Activated CD4-positive, alpha-beta T cell treated with anti-CD3 and anti-CD28 coated beads, Interleukin-2, amount 50 U/mL, for 1 hour (primary cell): ENCODE data around the gene DHX35.

Experiments
- DNase-seq: peaks from one replicate; pipeline ENCODE4 v3.0.0-alpha.2; 2020

Gene DHX35

GRCh38 chr20:38962044-38962927 lies at the start of gene DHX35:
Gene DHX35, plus strand, starts transcription at chr20:38962344. Its CDS starts 24 bp downstream, at chr20:38962368.
- peak; percentile 99 for DNase-seq

GRCh38 chr20:38915355-38915754 lies 46.8 kb upstream of the DHX35 start:
- DNase-seq, result no peak

DNA sequence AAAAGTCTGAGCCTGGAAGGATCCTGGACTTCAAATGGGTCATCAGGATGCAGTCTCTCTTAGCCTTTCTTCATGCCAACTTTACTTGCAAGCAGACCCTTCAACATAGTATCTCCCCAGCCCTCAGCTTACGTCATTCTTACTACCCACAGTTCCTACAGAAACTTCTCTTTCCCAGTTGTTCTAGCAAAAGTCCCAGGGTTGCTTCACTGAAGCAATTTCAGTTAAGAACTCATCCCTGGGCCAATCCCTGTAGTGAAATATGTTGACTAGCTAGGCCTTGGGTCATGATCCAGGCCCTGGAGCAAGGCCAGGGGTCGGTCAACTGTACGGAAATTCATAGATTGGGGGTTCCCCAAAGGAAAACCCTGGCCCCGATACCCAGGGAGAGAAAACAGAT lies 44.5 kb upstream of the DHX35 start:
- no peak for DNase-seq

- no peak for DNase-seq
Measured at GRCh38 chr20:38918172-38918571, 44.0 kb upstream of the DHX35 start.

GRCh38 chr20:38919683-38920082 lies 42.5 kb upstream of the DHX35 start:
- no peak for DNase-seq

GRCh38 chr20:38920411-38920810 lies 41.7 kb upstream of the DHX35 start:
- no peak for DNase-seq

DNA sequence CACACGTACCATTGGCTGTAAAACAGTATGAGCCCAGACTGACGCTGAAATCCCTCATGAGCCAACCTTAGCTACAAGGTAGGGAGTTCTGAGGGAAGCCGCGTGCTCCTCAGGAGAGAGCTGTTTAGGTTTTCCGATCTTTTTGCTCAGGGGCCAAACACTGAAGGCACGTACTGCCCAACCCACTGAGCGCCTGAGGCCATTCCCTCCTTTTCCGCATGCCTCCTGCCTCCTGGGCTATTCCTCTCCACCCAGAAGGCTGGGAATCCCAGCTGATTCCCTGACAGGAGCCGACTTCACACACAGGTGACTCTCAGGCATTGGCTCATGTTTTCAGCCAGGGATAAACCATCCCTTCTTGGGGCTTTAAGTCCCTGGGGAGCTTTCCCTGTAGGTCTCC lies 41.3 kb upstream of the DHX35 start:
- DNase-seq, result no peak

DNA sequence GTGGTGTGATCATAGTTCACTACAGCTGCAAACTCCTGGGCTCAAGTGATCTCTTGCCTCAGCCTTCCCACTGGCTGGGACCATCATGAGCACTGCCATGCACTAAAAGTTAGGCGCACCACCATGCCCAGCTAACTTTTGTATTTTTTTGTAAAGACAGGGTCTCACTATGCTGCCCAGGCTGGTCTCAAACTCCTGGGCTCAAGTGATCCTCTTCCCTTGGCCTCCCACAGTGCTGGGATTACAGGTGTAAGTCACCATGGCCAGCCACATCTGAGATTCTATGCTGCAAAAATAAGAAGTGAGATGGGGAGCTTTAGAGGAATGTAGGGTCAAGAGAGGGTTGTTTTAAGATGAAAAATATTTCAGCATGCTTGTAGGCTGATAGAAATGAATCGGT lies 37.4 kb upstream of the DHX35 start:
- DNase-seq, result no peak

- peak; percentile 89 for DNase-seq
Measured at GRCh38 chr20:38926142-38926933, 35.8 kb upstream of the DHX35 start, which contains the start of gene FAM83D. Gene FAM83D, plus strand, starts transcription at chr20:38926417. Its CDS starts 26 bp downstream, at chr20:38926443.

DNA sequence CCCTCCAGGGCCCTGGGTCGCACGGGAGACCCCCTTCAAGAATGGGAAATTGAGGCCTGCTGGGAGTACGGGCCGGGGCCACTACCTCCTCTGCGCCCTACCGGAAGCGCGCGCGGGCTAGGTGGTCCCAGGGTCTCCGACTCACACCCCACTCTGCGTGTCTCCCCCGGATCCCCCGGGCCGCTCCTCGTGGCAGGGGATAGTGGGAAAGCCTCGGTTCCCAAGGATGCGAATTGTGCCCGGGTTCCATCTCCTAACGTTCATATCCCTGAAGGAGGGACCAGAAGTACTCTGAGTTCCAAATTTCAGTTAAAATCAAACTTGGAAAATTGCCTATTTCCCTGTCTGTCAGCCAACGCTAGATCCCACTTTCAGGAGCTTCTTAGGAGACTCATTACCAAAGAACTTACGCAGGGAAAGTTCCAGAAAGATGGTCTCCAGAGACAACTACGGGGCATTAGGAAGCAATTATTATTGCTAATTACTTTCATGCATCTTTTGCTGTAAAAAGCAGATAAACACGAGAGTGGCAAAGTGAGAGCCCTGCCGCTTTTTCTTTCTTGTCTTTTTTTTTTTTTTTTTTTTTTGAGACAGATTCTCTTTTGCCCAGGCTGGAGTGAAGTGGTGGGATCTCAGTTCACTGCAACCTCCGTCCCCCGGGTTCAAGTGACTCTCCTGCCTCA lies 35.1 kb upstream of the DHX35 start:
- no peak for DNase-seq

DNA sequence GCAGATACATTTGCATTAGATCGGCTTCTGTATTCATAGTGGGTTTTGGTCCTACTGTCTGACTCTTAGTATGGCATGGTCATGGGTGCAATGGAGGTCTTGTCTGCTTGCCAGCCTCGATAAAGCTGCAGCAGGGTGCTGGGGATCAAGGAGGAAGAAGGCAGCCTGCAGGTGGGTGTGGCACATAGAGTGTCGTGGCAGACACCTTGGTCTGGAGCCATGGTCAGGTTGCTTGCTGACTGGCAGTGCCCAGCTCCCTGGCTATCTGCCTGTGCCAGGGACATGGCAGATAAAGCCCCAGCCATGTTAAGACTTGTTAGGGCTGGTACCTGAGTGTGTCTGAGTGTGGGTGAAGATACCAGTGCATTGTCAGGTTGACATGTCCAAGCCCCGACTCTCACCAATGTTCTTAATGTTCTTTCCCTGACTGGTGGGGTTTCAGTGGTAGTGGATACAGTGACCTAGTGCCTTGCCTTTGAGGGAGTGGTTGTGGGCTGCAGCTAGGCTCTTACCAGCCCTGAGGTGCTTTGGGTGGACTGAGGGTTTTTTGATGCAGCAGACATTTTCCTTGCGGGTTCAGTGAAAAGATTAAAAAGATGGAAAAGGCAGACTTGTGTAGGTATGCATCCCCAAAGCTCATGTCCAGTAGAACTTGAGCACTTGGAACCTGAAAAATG lies 34.1 kb upstream of the DHX35 start:
- no peak for DNase-seq

DNA sequence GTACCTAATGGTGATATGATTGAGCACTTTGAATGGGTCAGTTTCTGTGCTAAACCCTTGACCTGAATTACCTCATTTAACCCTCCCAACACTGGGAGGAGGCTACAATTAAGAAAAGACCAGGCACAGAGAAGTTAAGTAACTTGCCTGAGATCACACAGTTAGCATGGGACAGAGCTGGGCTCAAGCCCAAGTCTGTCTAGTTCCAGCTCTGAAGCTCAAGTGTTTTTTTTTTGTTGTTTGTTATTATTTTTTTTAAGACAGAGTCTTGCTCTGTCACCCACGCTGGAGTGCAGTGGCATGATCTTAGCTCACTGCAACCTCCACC lies 31.9 kb upstream of the DHX35 start:
- DNase-seq, result no peak

- no peak for DNase-seq
Measured at GRCh38 chr20:38931984-38932383, 30.2 kb upstream of the DHX35 start.

DNA sequence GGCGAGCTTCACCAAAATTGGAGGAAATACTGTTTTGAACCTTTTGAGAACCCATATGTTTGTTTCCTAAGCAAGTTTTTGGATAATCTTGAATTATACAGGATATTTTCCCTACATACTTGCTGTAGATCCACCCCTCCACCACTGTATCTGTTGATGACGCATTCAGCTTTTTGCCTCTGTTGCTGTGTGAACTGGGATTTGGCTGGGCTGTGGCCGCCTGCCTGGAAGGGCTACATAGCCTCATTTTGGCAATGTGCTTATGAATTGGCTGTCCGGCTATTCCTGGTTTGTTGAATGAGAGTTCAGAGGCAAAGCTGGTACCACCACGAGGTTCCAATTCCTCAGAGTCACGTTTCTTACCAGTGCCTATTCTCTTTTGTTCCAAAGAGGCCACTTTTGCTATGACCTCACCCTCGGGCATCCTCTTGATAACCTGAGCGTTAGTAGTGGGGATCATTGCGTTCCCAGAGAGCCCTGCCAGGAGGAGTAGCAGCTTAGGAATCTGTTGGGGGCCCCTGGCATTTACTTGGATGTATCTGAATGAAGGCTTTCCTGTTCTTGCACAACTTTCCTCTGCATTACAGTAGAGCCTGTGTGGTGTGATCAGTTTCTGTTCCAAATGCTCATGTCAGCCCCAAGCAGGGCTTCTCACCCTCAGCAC lies 29.6 kb upstream of the DHX35 start:
- DNase-seq, result no peak

- no peak for DNase-seq
Measured at GRCh38 chr20:38934530-38934929, 27.6 kb upstream of the DHX35 start.

GRCh38 chr20:38935285-38935684 lies 26.9 kb upstream of the DHX35 start:
- no peak for DNase-seq

GRCh38 chr20:38935967-38936407 lies 26.2 kb upstream of the DHX35 start:
- DNase-seq, result no peak

GRCh38 chr20:38937000-38937399 lies 25.1 kb upstream of the DHX35 start:
- DNase-seq, result no peak

DNA sequence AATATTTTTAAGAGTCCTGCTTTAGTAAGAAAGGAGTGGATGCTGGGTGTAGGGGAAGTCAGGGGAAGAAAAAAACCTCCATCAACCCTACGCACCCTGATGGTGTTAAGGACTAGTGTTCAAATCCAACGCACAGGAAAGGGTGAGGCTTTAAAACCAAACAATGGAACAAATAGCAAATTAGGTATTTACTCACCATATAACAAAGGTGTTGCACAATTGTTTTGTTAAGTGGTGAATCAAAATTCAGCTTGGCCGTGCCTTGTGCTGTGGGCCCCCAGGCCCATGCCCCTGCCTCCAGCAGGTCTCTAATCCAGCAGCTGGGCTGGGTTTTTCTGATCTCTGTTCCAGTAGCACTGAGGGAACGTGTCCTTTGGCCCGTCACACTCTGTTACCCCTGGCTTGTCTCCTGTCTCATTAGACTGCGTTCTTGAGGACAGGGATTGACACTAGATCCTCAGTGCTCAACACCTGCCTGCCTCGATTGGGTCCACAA lies 24.1 kb upstream of the DHX35 start:
- no peak for DNase-seq

DNA sequence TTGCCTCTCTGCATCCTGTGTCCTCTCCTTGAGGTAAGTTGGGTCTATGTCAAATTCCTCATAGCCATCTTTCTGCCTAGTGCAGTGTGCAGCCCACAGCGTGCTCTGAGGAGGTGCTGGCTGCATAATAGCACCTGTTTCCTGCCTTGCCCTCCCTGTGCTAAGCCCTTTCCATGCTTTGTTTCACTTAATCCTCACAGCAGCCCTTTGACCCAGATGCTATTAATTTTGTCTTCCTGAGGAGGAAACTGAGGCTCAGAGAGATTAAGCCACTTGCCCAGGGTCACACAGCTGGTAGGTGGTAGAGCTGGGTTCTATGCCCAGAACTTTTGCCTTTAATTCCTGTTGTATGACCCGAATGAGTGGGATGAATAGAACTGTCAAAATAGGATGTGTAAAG lies 22.5 kb upstream of the DHX35 start:
- no peak for DNase-seq

DNA sequence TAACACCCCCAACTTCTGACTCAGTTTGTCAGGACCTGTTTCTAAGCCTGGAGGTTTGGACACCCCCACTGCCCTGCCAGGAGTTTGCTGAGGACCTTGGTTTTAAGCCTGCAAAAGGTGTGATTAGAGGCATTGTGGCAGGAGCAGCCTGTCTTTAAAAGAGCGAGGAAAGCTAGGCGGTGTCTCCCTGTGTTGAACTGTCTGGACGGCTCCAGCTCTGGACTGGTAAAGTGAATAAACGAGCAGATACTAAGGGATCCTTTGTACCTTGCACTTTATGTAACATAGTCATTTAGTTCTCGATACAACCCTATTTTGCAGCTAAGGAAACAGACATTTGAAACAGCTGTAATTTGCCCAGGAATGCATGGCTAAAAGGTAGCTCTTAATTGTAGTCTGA lies 21.5 kb upstream of the DHX35 start:
- DNase-seq, result no peak

DNA sequence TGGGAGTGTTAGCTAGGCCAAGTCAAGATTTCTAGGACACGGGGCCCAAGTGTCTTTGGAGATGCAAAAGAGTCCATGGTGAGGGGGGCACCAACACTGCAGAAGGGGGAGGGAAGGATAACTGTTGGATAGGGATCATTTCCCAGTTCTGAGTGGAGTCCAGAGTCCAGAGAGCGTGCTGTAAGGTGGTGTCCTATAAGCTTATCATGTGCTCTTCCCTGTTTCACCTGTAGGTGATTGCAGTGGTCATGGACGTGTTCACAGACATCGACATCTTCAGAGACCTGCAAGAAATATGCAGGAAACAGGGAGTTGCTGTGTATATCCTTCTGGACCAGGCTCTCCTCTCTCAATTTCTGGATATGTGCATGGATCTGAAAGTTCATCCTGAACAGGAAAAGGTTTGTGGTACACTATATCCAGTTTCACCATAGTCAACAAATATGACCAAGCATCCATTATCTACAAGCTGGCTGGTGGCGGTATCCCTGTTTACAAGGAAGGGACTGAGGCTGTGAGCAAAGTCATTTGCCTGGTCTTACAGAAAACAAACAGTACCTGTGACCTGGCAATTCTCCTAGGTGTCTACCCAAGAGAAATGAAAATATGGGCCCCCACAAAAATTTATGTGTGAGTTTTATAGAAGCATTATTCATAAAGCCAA lies 20.3 kb upstream of the DHX35 start:
- DNase-seq, result no peak
